GM19193 (cell line): ENCODE data around the gene ZNF433.
A peak's percentile ranks its signal among the peaks of the same experiment; 100 is the strongest.

Experiments used
- POLR2A ChIP-seq: IDR thresholded peaks from 4 replicates; pipeline ENCODE4 v1.6.1; 2011; ENCODE audit not compliant: insufficient read depth, insufficient read length; ENCODE audit errors: extremely low read depth

Gene ZNF433

DNA sequence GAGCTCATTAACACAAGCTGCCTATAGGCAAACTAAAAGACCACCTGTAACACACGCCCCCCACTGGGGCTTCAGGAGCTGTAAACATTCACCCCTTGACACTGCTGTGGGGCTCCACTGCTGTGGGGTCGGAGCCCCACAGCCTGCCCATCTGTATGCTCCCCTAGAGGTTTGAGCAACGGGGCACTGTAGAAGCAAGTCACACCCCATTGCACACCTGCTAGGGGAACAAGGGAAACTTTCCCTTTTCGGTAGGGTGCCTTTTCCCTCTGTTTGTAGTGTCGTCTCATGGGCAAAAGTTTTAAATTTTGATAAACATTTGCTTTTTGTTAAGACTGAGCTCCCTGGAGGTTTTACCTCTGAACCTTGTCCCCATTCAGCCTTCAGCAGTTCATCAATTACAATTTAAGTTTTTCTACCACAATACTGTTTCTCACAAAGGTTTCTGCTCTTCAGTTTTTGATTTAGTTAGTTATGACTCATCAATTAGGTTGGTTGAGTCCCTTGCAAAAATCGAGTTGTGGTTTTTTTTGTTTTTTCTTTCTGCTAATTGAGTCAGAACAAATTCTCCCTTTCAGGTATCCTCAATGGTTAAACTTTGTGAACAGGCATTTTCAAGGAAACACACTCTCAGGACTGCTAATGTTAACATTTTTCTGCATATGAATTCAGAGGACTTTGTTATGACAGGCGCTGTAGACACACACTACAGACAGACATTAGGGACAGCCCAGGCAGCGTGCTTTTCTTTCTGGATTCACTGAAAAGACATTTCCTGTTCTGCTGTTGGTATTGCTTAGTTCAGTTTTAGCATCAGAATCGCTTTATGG, 35.1 kb downstream of the ZNF433 start:
- no peak for TF ChIP-seq POLR2A

DNA sequence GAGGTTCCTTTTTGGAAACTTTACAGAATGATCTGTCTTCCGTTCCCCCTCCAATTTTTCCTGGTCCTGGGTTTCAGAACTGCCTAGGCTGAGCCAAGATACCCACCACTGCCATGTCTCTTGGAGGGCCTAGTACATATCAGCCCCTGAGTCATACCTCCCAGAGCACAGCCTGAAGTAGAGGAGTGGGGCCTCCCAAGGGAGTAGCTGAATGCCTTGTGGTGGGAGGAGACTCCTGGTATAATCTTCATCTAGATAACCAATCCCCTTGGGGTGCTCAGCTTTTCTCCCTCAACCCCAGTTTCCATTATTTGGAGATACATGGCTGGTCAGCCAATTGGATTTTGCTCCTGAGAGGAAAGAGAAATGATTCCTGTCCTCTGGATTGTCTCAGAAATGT, 40.3 kb downstream of the ZNF433 start:
- TF ChIP-seq POLR2A, result no peak

DNA sequence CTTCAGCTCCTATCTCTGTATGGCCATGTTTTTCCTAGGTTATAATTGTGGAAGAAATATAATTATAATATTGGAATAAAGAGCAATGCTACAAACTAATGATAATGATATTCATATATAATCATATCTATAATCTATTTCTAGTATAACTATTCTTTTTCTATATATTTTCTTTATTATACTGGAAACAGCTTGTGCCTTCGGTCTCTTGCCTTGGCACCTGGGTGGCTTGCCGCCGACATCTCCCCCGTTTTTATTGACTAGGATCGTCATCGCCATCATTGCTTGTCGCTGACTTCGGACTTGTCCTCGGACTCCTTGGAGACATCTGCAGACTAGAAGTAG, 46.4 kb downstream of the ZNF433 start:
- no peak for TF ChIP-seq POLR2A

DNA sequence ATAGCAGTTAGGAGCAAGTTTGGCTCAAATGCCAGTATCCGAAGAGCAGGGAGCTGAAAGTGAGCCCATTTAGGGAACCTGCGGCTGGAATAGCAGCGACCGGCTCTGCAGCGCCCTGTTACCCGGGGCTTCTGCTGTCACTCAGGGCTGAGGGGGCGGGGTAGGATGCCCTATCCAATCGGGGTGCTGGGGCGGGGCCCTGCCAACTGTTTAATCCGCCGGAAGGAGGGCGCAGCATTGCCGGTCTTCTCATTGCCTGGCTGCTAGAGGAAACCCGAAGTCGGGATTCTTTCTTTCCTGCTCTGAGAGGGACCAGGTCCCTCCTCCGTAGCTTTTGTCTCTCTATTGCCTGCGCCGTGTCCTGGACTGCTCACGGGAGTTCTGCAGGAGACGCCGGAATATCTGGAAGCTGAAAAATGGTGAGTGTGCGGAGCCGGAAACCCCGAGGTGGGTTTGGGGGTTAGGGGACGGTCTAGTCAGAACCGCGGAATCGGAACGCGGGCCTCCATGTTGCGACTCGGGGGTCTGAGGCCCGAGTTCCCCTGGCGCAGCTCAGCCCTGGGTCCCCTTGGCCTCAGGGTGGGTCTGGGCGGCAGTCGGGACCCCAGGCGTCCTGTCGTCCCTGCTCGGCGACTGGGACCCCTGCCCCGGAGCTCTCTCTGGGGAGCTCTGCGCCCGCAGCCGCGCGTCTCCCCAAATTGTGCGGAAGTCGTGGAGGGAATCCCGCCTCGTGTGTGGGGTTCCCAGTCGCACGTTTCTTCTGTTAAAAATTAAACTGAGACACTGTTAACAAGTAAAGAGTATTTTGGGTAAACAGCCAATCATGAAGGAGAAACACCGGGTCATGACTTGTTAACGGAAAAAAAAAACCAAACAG, 47.8 kb downstream of the ZNF433 start:
- peak; percentile 83 for TF ChIP-seq POLR2A

DNA sequence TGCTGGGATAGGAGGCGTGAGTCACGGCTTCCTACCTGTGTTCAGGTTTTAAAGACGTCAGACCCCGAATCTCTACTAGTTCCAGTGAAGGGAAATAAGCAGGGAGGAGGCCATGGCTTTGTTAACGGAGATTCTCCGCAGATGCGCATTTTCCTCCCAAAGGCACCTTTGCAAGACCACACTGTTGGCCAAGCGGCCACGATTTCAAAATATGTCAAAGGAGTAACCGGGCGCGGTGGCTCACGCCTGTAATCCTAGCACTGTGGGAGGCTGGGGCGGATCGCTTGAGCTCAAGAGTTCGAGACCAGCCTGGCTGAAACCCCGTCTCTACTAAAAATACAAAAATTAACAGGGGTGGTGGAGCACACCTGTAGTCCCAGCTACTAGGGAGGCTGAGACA, 48.7 kb downstream of the ZNF433 start:
- no peak for TF ChIP-seq POLR2A

DNA sequence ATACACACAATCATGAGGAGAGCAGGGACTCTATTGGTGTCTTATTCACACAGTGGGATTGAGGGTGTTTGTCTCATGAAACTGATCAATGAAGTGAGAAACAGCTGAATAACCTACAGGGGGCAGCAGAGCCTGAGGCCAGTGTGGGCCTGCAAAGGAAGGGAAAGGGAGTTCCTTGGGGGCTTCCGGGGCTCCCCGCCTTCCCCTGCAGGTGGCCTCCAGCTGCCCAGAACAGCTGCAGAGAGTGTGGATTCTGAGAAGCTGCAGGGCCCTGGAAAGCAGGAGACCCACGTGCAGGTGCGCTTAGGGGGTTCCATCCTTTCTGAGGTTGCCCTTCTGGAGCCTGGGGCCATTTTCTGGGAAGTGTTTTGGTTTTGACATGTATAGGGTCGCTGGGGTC, 50.5 kb downstream of the ZNF433 start:
- TF ChIP-seq POLR2A, result no peak

DNA sequence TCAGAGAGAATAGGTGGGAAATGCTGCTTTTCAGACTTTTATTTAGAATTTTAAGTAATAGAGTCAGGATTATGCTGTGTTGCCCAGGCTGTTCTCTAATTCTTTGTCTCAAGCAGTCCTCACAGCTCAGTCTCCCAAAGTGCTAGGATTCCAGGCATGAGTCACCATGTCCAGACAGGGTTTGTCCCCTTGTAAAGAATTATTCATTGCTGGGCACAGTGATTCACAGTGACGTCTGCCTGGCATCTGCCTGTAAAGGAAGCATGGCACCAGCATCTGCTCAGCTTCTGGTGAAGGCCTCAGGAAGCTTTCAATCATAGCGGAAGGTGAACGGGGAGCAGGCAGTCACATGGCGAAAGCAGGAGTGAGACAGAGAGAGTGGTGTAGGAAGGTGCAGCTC, 53.0 kb downstream of the ZNF433 start:
- TF ChIP-seq POLR2A, result no peak

DNA sequence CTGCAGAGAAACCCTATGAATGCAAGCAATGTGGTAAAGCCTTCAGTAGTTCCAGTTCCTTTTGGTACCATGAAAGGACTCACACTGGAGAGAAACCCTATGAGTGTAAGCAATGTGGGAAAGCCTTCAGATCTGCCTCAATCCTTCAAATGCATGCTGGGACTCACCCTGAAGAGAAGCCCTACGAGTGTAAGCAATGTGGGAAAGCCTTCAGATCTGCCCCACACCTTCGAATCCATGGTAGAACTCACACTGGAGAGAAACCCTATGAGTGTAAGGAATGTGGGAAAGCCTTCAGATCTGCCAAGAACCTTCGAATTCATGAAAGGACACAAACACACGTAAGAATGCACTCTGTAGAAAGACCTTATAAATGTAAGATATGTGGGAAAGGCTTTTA, 56.0 kb downstream of the ZNF433 start:
- TF ChIP-seq POLR2A, result no peak

DNA sequence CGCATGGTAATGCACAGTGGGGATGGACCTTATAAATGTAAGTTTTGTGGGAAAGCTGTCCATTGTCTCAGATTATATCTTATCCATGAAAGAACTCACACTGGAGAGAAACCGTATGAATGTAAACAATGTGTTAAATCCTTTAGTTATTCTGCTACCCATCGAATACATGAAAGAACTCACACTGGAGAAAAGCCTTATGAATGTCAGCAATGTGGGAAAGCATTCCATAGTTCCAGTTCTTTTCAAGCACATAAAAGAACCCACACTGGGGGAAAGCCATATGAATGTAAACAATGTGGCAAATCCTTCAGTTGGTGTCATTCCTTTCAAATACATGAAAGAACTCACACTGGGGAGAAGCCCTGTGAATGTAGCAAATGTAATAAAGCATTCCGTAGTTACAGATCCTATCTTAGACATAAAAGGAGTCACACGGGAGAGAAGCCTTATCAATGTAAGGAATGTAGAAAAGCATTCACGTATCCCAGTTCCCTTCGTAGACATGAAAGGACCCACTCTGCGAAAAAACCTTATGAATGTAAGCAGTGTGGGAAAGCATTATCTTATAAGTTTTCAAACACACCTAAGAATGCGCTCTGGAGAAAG, 56.9 kb downstream of the ZNF433 start:
- no peak for TF ChIP-seq POLR2A

DNA sequence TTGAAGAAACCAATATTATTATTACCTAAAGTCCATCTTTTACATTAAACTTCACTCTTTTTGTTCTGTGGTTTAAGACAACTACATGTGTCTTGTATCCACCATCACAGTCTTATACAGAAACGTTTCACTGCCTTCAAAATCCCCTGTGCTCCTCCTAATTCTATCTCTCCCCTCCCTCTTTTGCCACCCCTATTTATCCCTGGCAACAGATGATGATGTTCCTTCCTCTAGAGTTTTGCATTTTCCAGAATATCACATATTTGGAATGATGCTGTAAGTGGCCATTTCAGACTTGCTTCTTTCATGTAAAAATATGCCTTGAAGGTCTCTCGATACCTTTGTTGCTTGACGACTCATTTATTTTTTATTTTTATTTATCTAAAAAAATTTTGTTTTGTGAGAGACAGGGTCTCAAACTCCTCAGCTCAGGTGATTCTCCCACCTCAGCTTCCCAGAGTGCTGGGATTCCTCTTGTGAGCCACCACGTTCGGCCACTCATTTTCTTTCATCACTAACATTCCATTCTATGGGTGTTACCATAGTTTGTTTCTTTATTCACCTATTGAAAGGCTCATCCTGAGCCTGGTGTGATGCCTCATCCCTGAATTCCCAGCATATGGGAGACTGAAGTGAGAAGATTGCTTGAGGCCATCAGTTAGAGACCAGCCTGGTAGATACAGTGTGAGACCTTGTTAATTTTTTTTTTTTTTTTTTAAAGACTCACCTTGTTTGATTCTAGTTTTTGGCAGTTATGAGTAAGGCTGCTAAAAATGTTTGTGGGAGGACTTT, 62.3 kb downstream of the ZNF433 start:
- no peak for TF ChIP-seq POLR2A

DNA sequence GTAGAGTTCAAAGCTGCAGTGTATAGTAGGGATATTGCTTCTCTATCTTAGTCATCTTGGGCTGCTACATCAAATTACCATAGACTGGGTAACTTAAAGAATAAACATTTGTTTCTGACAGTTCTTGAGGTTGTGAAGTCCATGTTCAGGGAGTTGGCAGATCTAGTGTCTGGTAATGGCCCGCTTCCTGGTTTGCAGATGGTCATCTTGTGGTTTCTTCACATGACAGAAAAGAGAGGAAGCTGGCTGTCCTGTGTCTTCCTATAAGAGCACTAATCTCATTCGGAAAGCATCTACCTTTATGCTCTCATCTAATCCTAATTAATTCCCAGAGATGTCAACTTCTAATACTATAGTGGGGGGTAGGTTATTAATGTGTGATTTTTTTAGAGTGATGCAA, 64.4 kb downstream of the ZNF433 start:
- no peak for TF ChIP-seq POLR2A

DNA sequence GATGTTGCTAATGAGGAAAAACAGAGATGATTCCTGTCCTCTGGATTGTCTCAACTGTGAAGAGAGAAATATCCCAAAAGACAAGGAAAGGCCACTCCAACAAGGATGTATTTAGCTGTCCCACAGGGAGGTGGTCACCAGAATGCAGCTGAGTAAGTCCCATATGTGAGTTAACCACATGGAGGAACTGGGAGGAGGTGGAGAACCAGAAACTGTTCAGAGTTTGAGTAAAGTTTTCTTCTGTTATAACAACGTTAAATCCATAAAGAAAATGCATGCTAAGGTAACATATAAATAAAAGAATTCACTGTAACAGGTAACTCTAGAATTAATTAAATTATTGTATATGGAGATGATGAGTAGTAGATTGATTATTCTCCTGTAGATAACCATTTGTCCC, 65.3 kb downstream of the ZNF433 start:
- no peak for TF ChIP-seq POLR2A

DNA sequence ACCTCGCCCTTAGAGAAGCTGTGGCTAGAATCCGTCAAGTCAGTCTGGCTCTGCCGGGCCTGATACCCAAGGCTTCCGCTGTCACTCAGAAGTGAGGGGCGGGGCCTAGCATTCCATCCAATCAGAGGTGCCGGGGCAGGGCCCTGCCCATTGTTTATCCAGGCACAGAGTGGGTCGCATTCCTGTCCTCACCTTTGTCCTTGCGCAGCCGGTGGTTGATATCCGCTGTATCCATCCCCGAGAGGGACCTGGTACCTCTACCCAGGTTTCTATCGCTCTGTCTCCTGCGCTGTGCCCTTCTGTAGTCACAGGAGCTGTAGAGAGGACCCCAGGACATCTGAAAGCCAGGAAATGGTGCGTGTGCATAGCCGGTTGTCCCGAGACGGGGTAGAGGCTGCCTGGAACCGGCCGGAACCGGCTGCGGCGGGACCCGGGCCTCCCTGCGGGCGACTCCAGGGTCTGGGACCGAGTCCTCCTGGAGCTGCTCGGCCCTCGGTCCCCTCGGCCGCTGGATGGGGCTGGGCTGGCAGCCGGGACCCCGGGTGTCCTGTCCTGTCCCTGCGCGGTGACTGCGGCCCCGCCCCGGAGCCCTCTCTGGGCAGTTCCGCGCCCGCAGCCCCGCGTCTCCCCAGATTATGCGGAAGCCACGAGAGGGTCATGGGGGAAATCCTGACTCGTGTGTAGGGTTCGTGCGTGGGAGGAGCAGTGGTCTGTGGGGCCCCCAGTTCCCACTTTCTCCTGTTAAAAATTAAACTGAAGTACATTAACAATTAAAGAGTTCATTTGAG, 70.4 kb downstream of the ZNF433 start, which contains the start of gene ZNF763:
ZNF763 (plus strand) TSS at position 183 of the 788 bp plus-strand sequence; CDS start at position 352, 169 bp downstream.
- TF ChIP-seq POLR2A, result peak; percentile 63
